Activated CD8-positive, alpha-beta memory T cell treated with anti-CD3 and anti-CD28 coated beads for 4 hours (primary cell): ENCODE data around the gene PHF12.
A peak's percentile ranks its signal among the peaks of the same experiment; 100 is the strongest.

Experiments used
- DNase-seq, 2 donors: peaks; one replicate each; pipeline ENCODE4 v3.0.0-alpha.2; 2020; ENCODE audit warnings: low read depth in 2 of 2

Gene PHF12

GRCh38 chr17:28954886-28955285, 3.6 kb upstream of the PHF12 start:
- DNase-seq: no peak

- peak in 1 of 2 donors; percentile 18 for DNase-seq
Observed at GRCh38 chr17:28953444-28954118, 2.3 kb upstream of the PHF12 start.

- peak; percentile 90 to 94 for DNase-seq
Observed at GRCh38 chr17:28951991-28952975, 965 bp upstream of the PHF12 start.

GRCh38 chr17:28950752-28951427, 428 bp downstream of the PHF12 start:
- DNase-seq: no peak

GRCh38 chr17:28950017-28950751, 1.1 kb downstream of the PHF12 start:
- peak in 1 of 2 donors; percentile 21 for DNase-seq

- DNase-seq: peak in 1 of 2 donors; percentile 25
Observed at GRCh38 chr17:28949185-28950016, 1.9 kb downstream of the PHF12 start.

GRCh38 chr17:28948873-28949184, 2.5 kb downstream of the PHF12 start:
- DNase-seq: no peak

- no peak for DNase-seq
Observed at GRCh38 chr17:28948342-28948741, 3.0 kb downstream of the PHF12 start.

- DNase-seq: no peak
Observed at GRCh38 chr17:28947639-28948038, 3.7 kb downstream of the PHF12 start.

GRCh38 chr17:28946239-28946638, 5.1 kb downstream of the PHF12 start:
- DNase-seq: no peak

GRCh38 chr17:28944862-28945741, 6.2 kb downstream of the PHF12 start:
- DNase-seq: no peak

- DNase-seq: no peak
Observed at GRCh38 chr17:28944343-28944742, 7.0 kb downstream of the PHF12 start.

- no peak for DNase-seq
Observed at GRCh38 chr17:28942925-28943324, 8.4 kb downstream of the PHF12 start.

- DNase-seq: no peak
Observed at GRCh38 chr17:28941251-28941650, 10.1 kb downstream of the PHF12 start.

- no peak for DNase-seq
Observed at GRCh38 chr17:28940675-28941074, 10.6 kb downstream of the PHF12 start.

- no peak for DNase-seq
Observed at GRCh38 chr17:28940142-28940541, 11.2 kb downstream of the PHF12 start.

GRCh38 chr17:28938552-28938951, 12.8 kb downstream of the PHF12 start:
- DNase-seq: no peak

- DNase-seq: no peak
Observed at GRCh38 chr17:28937044-28937729, 14.1 kb downstream of the PHF12 start.

GRCh38 chr17:28935744-28936460, 15.4 kb downstream of the PHF12 start:
- DNase-seq: no peak
